ENCODE results near the gene CLEC10A.

The CLEC10A gene

GRCh38 chr17:7035591-7036368 is 44.3 kb downstream of the CLEC10A start, which contains the start of gene SLC16A13:
Gene SLC16A13 (plus strand): TSS chr17:7036015. CDS start chr17:7036383, 368 bp downstream.
- DNase-seq, result peak; percentile 96

GRCh38 chr17:7034955-7035590 is 45.0 kb downstream of the CLEC10A start:
- DNase-seq, result no peak

- DNase-seq, result no peak
These were observed 50.4 kb downstream of the CLEC10A start for GRCh38 chr17:7029659-7030058.

GRCh38 chr17:7029096-7029495 is 51.0 kb downstream of the CLEC10A start:
- no peak for DNase-seq

- DNase-seq, result no peak
These were observed 52.7 kb downstream of the CLEC10A start for GRCh38 chr17:7027335-7027734.

- DNase-seq, result no peak
These were observed 53.5 kb downstream of the CLEC10A start for GRCh38 chr17:7026471-7027115.

- DNase-seq, result no peak
These were observed 54.8 kb downstream of the CLEC10A start for GRCh38 chr17:7025245-7025644.

Data from DMS79 (cell line).